Gastrocnemius medialis (tissue), 4 donors: ENCODE results near the gene SETBP1. TPM values are rescaled to one million over a fixed set of nuclear protein-coding genes. Genes with fewer than 3 reads are reported as not detected.

Experiments
- ATAC-seq, 2 donors: fragments of 150-250 bp; one replicate each; pipeline ENCODE4 v1.9.1; 2016
- DNase-seq, 2 donors: peaks; one replicate each; pipeline ENCODE4 v3.0.0-alpha.2; 2019
- H3K27ac ChIP-seq, 4 donors: fragments of 200-600 bp; sonication (generic); 1 replicate in 1 of 4; 2 replicates in 3 of 4; pipeline ENCODE4 v1.5.1; 2016 to 2018; ENCODE audit warnings: mild to moderate bottlenecking in 2 of 4, moderate library complexity in 1 of 4
- H3K27me3 ChIP-seq, 3 donors: fragments of 200-600 bp; sonication (generic) in 2 of 3; 1 replicate in 1 of 3; 2 replicates in 2 of 3; pipeline versions ENCODE4 v1.5.1 to v1.6.0; 2016 to 2019; ENCODE audit warnings: mild to moderate bottlenecking in 1 of 3, moderate library complexity in 1 of 3
- H3K36me3 ChIP-seq, 2 donors: fragments of 200-600 bp; sonication (generic) in 1 of 2; one replicate each; pipeline ENCODE4 v1.5.1; 2017 to 2018
- H3K4me1 ChIP-seq, 2 donors: fragments of 200-600 bp; sonication (generic) in 1 of 2; one replicate each; pipeline ENCODE4 v1.5.1; 2016 to 2017; ENCODE audit warnings: mild to moderate bottlenecking in 2 of 2
- H3K4me3 ChIP-seq, 4 donors: fragments of 200-600 bp; sonication (generic) in 3 of 4; 1 replicate in 1 of 4; 2 replicates in 3 of 4; pipeline ENCODE4 v1.5.1; 2016 to 2019; ENCODE audit warnings: mild to moderate bottlenecking in 2 of 4
- H3K9me3 ChIP-seq, 3 donors: fragments of 200-600 bp; sonication (generic) in 2 of 3; 1 replicate in 1 of 3; 2 replicates in 2 of 3; pipeline ENCODE4 v1.5.1; 2016 to 2019
- CTCF ChIP-seq, 5 experiments: fragments of 450-650 bp in 3 of 5; fragments of 200-600 bp in 2 of 5; sonication (generic) in 2 of 5; IDR thresholded peaks in 4 of 5; conservative IDR thresholded peaks in 1 of 5; 1 replicate in 4 of 5; 2 replicates in 1 of 5; pipeline ENCODE4 v1.5.1; 2016 to 2019; ENCODE audit warnings: antibody characterized with exemption in 5 of 5, mild to moderate bottlenecking in 3 of 5, moderate library complexity in 3 of 5
- POLR2A ChIP-seq, 2 donors: fragments of 450-650 bp; IDR thresholded peaks; one replicate each; pipeline ENCODE4 v1.6.1; 2017; ENCODE audit warnings: antibody characterized with exemption in 2 of 2, mild to moderate bottlenecking in 2 of 2, moderate library complexity in 2 of 2
- in situ Hi-C, 4 donors: fragments of 200-750 bp; cut with MboI; loops; one replicate each; pipeline versions ENCODE4 v1.15.0 to v1.8.0; 2017; ENCODE audit warnings: low sequenced_read_pairs in 4 of 4
- intact Hi-C: fragments of 100-400 bp; cut with DNase I; formaldehyde crosslinking; loops from one replicate; pipeline ENCODE4 v1.15.1; 2023; ENCODE audit warnings: low total_unique reads
- total RNA-seq, 4 donors: library from RNA; depleted of rRNA; stranded (reverse); fragments of >200 nt; gene quantifications; one replicate each; pipeline versions ENCODE4 v1.1.0 to v1.2.3, GENCODE V29; 2016

The SETBP1 gene
- total RNA-seq, 4 donors from 2014 or later: 9.2 to 20.0 (median 15.3) TPM

GRCh38 chr18:45071956-45072355 is 391.3 kb downstream of the SETBP1 start:
- intact Hi-C loops (no loop called here), in situ Hi-C loops (loop anchor here in 1 of 4 donors (25.0 kb wide), 1 partner anchor 315 kb away; no protein-coding TSS in a partner anchor)
- no peaks in the 10 kb centered on the region for H3K9me3 ChIP-seq
- H3K27ac ChIP-seq: no peak overlapping the region
- ATAC-seq: peak; percentile 49 to 70
- H3K4me3 ChIP-seq: no peak overlapping the region
- no peaks in the 10 kb centered on the region for H3K36me3 ChIP-seq
- no peak for TF ChIP-seq POLR2A (IDR thresholded peaks at IDR 0.05)
- TF ChIP-seq CTCF (IDR thresholded peaks at IDR 0.05 in 4 of 5, conservative IDR thresholded peaks at IDR 0.05 in 1 of 5): no peak
- peaks cover 0 to 6% of the 10 kb centered on the region in 2 donors for H3K4me1 ChIP-seq
- no peaks in the 10 kb centered on the region for H3K27me3 ChIP-seq
- no peak for DNase-seq

- TF ChIP-seq POLR2A (IDR thresholded peaks at IDR 0.05) (no peak), CTCF (IDR thresholded peaks at IDR 0.05 in 4 of 5, conservative IDR thresholded peaks at IDR 0.05 in 1 of 5) (no peak)
- intact Hi-C loops: no loop called here
- DNase-seq (no peak), ATAC-seq (no peak)
- no peaks in the 10 kb centered on the region for H3K27me3 ChIP-seq
- H3K36me3 ChIP-seq: no peaks in the 10 kb centered on the region
- H3K9me3 ChIP-seq: no peaks in the 10 kb centered on the region
- no peaks in the 10 kb centered on the region for H3K4me1 ChIP-seq
- in situ Hi-C loops: loop anchor here in 1 of 4 donors (25.0 kb wide), 1 partner anchor 314 kb away; no protein-coding TSS in a partner anchor
- H3K27ac ChIP-seq: no peak overlapping the region
- H3K4me3 ChIP-seq: no peak overlapping the region
Observed at GRCh38 chr18:45073556-45073955, 392.9 kb downstream of the SETBP1 start.

GRCh38 chr18:45081566-45082181 is 401.0 kb downstream of the SETBP1 start:
- intact Hi-C loops: no loop called here
- in situ Hi-C loops: loop anchor here in 1 of 4 donors (25.0 kb wide), 1 partner anchor 106 kb away; no protein-coding TSS in a partner anchor

GRCh38 chr18:45083226-45083855 is 402.7 kb downstream of the SETBP1 start:
- TF ChIP-seq CTCF (IDR thresholded peaks at IDR 0.05 in 4 of 5, conservative IDR thresholded peaks at IDR 0.05 in 1 of 5): no peak
- no peak for TF ChIP-seq POLR2A (IDR thresholded peaks at IDR 0.05)
- H3K4me3 ChIP-seq: no peak overlapping the region
- intact Hi-C loops (no loop called here), in situ Hi-C loops (loop anchor here in 1 of 4 donors (25.0 kb wide), 1 partner anchor 104 kb away; no protein-coding TSS in a partner anchor)
- no peaks in the 10 kb centered on the region for H3K27me3 ChIP-seq
- peak overlapping the region in 2 of 4 donors; percentile 33 to 73 for H3K27ac ChIP-seq
- no peaks in the 10 kb centered on the region for H3K4me1 ChIP-seq
- no peaks in the 10 kb centered on the region for H3K36me3 ChIP-seq
- ATAC-seq: no peak
- no peak for DNase-seq
- H3K9me3 ChIP-seq: no peaks in the 10 kb centered on the region

More at GRCh38 chr18:45081566-45082181, 401.0 kb downstream of the SETBP1 start:
- TF ChIP-seq POLR2A (IDR thresholded peaks at IDR 0.05) (no peak), CTCF (IDR thresholded peaks at IDR 0.05 in 4 of 5, conservative IDR thresholded peaks at IDR 0.05 in 1 of 5) (no peak)
- no peak overlapping the region for H3K4me3 ChIP-seq
- no peak for ATAC-seq
- H3K36me3 ChIP-seq: no peaks in the 10 kb centered on the region
- no peaks in the 10 kb centered on the region for H3K27me3 ChIP-seq
- H3K9me3 ChIP-seq: no peaks in the 10 kb centered on the region
- DNase-seq: no peak
- no peak overlapping the region for H3K27ac ChIP-seq
- no peaks in the 10 kb centered on the region for H3K4me1 ChIP-seq
